ENCODE measurements around the gene MAX.
A peak's percentile ranks its signal among the peaks of the same experiment; 100 is the strongest.

Gene MAX, protein sequence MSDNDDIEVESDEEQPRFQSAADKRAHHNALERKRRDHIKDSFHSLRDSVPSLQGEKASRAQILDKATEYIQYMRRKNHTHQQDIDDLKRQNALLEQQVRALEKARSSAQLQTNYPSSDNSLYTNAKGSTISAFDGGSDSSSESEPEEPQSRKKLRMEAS

DNA sequence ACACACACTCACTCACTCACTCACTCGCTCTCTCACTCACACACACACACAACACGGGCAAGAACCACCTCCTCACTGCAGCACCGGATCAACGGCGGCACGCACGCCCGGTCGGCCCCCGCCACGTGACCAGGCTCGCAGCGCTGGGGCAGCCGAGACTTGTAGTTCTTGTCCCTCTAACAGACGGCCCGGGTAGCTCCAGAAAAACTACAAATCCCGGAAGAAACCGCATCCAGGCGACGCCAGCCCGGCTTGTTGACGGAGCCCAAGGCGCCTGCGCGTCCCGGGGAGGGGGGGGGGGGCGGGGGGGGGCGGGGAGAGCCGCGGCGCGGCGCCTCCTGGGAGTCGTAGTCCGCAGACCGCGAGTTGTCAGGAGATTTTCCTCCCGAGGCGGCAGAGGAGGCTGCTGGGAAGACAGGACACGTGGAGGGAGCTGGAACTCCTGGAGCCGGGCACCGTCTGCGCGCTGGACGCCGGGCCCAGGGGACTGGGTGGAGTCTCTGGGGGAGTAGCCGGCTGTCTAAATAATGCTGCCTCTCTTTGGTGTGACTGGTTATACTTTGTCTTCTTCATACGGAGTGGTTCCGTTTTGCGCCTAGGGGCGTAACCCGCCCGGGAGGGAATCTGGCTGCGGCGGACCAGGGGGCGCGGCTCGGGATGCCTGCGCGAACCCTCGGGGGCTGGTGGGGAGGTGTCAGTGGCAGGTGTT is at the start of gene MAX:
MAX (minus strand) TSS at position 77 of the 709 bp plus-strand sequence. CDS start 178 bp downstream, outside the sequence.
- TF ChIP-seq, protein P1, sequence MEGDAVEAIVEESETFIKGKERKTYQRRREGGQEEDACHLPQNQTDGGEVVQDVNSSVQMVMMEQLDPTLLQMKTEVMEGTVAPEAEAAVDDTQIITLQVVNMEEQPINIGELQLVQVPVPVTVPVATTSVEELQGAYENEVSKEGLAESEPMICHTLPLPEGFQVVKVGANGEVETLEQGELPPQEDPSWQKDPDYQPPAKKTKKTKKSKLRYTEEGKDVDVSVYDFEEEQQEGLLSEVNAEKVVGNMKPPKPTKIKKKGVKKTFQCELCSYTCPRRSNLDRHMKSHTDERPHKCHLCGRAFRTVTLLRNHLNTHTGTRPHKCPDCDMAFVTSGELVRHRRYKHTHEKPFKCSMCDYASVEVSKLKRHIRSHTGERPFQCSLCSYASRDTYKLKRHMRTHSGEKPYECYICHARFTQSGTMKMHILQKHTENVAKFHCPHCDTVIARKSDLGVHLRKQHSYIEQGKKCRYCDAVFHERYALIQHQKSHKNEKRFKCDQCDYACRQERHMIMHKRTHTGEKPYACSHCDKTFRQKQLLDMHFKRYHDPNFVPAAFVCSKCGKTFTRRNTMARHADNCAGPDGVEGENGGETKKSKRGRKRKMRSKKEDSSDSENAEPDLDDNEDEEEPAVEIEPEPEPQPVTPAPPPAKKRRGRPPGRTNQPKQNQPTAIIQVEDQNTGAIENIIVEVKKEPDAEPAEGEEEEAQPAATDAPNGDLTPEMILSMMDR (IDR thresholded peaks at IDR 0.05; ENCODE audit: extremely low read depth, missing control alignments): no peak

DNA sequence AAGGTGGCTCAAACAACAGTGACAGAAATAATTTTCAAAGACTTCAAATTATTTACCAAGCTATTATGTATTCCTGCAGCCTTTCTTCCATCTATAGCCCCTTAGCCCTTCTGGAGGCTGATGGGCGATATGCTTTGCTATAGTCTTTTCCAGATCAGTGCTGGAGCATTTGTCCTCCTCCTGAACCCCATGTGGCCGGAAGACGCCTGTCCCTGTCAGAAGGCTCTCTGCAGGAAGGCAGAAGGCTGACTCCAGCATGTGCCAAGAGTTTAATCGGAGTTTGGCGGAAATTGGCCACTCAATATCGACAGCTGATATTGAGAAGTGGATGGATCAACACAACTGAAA is 49.3 kb upstream of the MAX start:
- DNase-seq (ENCODE audit: low spot score): no peak
- TF ChIP-seq, protein P1 (IDR thresholded peaks at IDR 0.05; ENCODE audit: extremely low read depth, missing control alignments): no peak

More for the DNA sequence above, at the start of gene MAX:
- peak; percentile 98 for DNase-seq (ENCODE audit: low spot score)

DNA sequence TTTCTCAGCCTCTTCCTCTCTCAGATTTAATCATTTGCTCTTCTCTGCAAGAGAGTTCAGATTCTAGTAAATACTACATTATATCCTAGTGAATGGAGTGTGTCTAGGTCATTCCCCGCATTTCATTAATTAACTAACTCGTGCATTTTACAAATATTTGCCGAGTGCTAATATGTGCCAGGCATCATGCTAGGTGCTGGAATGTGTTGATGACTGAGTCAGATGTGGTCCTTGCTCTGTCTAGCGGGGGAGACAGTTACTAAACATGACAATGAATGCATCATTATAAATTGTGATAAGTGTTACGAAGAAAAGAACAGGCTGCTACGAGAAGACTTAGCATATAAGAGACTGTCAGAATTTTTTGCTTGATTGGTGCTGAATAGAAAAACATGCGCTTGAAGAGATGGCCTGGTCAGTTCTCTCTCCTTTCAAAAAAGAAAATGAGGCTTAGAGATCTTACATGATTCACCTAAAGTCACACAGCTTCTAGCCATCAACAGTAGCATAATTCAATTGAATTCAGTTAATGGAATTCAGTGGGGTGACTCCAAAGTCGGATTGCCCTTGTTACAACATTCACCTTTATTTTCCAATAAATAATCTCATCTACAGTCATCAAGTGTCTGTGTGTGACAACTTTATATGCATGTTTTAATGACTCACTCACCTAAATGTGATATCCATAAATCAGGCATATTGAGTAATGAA is 48.7 kb upstream of the MAX start:
- TF ChIP-seq, protein P1 (IDR thresholded peaks at IDR 0.05; ENCODE audit: extremely low read depth, missing control alignments): no peak
- no peak for DNase-seq (ENCODE audit: low spot score)

DNA sequence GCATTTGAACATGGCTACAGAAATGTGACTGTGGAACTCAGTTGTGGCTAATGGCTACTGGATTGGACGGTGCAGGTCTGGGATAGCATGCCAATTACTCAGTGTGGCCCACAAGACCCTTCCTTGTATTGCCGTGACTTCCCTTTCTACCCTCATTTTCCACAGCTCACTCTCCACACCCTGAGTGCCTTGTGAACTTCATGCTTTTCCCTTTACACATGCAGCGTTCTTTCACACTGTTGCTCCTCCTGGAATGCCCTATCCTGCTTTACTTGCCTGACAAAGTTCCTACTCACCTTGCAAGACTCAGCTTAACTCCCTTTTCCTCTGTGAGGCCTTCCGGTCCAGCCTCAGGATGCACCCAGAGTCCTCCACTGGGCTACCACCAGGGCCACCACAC is 46.8 kb upstream of the MAX start:
- no peak for DNase-seq (ENCODE audit: low spot score)
- TF ChIP-seq, protein P1 (IDR thresholded peaks at IDR 0.05; ENCODE audit: extremely low read depth, missing control alignments): no peak

DNA sequence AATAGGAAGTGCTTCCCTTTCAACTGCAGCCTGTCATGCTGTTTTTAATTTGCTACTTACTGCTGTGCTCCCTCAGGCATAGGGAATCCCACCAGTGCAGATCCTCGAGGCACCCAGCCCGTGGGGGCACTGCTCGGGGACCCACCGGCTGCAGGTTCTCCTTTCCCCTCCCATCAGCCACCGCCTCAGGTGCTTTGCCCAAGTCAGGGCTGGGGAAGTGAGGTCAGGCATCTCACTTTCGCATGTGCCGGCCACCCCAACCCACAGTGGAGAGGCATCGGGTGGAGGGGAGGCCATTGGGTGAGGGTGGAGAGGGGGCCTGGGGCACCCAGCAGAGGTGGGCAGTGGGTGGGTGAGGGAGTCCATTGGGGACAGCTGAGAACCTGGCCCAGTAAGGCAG is 41.9 kb upstream of the MAX start:
- DNase-seq (ENCODE audit: low spot score): no peak
- TF ChIP-seq, protein P1 (IDR thresholded peaks at IDR 0.05; ENCODE audit: extremely low read depth, missing control alignments): no peak

DNA sequence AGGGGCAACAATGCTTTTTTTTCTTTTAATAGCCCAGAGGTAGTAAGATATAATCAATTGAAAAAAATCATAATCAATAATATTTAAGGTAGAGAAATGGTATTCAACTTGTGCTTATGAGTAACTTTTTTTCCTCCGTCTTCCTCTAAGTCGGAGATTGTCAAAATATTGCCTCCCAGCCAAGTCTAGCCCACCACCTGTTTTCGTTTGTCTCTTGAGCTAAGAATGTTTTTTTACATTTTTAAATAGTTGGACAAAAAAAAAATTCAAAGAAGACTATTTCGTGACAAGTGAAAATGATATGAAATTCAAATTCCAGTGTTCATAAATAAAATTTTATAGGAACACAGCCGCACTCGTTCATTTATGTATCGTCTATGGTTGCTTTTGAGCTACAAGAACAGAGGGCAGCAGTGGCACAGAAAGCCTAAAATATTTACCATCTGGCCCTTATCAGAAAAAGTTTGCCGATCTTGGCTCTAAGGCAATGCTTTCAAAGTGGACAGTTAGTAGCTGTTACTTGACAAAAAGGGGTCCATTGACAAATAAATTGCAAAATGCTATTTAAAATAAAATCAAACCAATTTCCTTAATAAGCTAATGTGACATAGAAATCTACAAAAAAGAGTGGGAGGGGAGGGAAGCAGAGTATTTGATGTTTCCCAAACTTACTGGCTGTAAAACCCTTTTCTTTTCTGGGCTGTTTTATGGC is 40.8 kb upstream of the MAX start:
- DNase-seq (ENCODE audit: low spot score): no peak
- TF ChIP-seq, protein P1 (IDR thresholded peaks at IDR 0.05; ENCODE audit: extremely low read depth, missing control alignments): no peak

Data from GM20000 (cell line).